T-helper 17 cell (primary cell): ENCODE data around the gene SERPINB2. TPM values are rescaled to one million over a fixed set of nuclear protein-coding genes. Genes with fewer than 3 reads are reported as not detected.

Experiments
- ATAC-seq: fragments of 150-1000 bp; cut with Tn5 transposase; 2 replicates; pipeline ENCODE4 v1.10.0; 2021; ENCODE audit warnings: mild to moderate bottlenecking, moderate library complexity
- DNase-seq, 3 donors: peaks; one replicate each; pipeline versions ENCODE4 v3.0.0 to v3.0.0-alpha.2; 2020 to 2021
- H3K9me3 ChIP-seq: one replicate; pipeline ENCODE4 v1.7.0; 2013; ENCODE audit warnings: low read length, mild to moderate bottlenecking; ENCODE audit not compliant: control insufficient read depth, poor library complexity, severe bottlenecking
- H3K27ac Mint-ChIP-seq: one replicate; pipeline ENCODE4 v1.8.0; 2022; ENCODE audit warnings: mild to moderate bottlenecking, moderate library complexity, mixed read lengths
- H3K27me3 Mint-ChIP-seq: one replicate; pipeline ENCODE4 v1.8.0; 2022; ENCODE audit warnings: mixed read lengths
- H3K36me3 Mint-ChIP-seq: one replicate; pipeline ENCODE4 v1.8.0; 2022; ENCODE audit warnings: low read depth, mixed read lengths
- H3K4me1 Mint-ChIP-seq: one replicate; pipeline ENCODE4 v1.8.0; 2022; ENCODE audit warnings: mild to moderate bottlenecking, mixed read lengths
- H3K4me3 Mint-ChIP-seq: one replicate; pipeline ENCODE4 v1.8.0; 2022; ENCODE audit warnings: mild to moderate bottlenecking, moderate library complexity, mixed read lengths
- total RNA-seq, 4 donors: library from RNA in 2 of 4; stranded (reverse) in 2 of 4; gene quantifications; one replicate each; pipeline ENCODE4 v1.2.3 and lab custom pipeline; 2022 to 2026

SERPINB2 gene
- total RNA-seq, 2 donors from 2014 or later = 0.45 to 0.99 TPM

DNA sequence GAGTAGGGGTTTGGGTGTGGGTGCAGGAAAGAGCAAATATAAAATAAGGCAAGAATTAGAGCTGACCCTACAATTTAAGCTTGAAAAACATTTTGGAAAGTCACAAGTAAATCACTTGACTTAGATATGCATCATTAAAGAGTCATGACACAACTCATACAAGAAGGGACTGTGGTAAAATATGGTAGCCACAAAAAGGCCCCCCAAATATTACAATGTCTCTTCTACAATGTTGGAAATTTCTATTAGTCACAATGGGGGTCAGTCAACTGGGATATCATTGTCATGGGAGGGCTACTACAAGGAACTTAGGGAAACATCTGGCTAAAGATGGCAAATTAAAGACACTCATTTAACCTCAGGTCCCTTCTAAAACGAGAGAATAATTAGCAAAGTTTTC lies 15.7 kb upstream of the SERPINB2 start:
- H3K4me1 Mint-ChIP-seq = no peaks in the 10 kb centered on the region
- no peaks in the 10 kb centered on the region for H3K36me3 Mint-ChIP-seq
- ATAC-seq (no peak), DNase-seq (no peak)
- H3K9me3 ChIP-seq = no peaks in the 10 kb centered on the region
- no peak overlapping the region for H3K4me3 Mint-ChIP-seq
- no peak overlapping the region for H3K27ac Mint-ChIP-seq
- peaks cover 4% of the 10 kb centered on the region for H3K27me3 Mint-ChIP-seq

DNA sequence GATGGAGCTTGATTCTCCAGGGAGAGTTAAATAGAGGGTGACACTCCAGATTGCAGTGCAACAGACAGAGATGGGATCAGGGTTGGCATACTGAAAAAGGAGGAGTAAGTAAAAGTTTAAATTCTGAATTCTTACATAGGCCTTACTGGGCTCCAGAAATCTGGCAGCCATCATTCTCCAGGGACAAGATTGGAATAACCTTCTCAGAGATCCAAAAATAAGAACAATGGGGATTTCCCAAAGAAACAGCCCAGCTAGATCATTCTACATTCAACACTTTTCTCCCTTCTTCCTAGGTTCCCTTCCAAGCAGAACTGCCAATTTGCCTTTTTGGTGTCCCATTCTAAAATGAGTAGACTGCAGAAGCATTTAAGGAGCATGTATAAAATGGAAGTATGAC lies 14.9 kb upstream of the SERPINB2 start:
- H3K4me1 Mint-ChIP-seq = no peaks in the 10 kb centered on the region
- H3K27me3 Mint-ChIP-seq = peaks cover 4% of the 10 kb centered on the region
- H3K27ac Mint-ChIP-seq = no peak overlapping the region
- H3K36me3 Mint-ChIP-seq = no peaks in the 10 kb centered on the region
- H3K9me3 ChIP-seq = no peaks in the 10 kb centered on the region
- no peak for ATAC-seq
- no peak overlapping the region for H3K4me3 Mint-ChIP-seq
- DNase-seq = no peak

DNA sequence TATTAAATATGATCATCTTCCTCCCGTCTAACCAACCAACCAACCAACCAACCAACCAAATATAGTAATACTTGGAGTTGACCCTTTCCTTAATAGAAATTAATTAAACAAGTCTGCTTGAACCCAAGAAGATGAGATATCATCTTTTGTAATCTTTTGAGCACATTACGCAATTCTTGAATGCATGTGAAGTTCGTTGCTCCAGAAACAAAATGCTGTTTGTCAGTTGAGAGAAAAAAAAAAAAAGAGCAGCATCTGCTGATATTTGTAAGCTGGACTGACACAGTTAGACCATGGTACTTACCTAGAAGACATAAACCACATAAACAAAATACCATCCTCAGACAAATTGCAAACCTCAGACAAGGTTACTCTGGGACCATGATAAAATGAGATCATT lies 9.2 kb upstream of the SERPINB2 start:
- no peaks in the 10 kb centered on the region for H3K9me3 ChIP-seq
- no peaks in the 10 kb centered on the region for H3K4me1 Mint-ChIP-seq
- no peak overlapping the region for H3K27ac Mint-ChIP-seq
- DNase-seq (no peak), ATAC-seq (no peak)
- H3K36me3 Mint-ChIP-seq = no peaks in the 10 kb centered on the region
- no peak overlapping the region for H3K4me3 Mint-ChIP-seq
- peaks cover 15% of the 10 kb centered on the region for H3K27me3 Mint-ChIP-seq

DNA sequence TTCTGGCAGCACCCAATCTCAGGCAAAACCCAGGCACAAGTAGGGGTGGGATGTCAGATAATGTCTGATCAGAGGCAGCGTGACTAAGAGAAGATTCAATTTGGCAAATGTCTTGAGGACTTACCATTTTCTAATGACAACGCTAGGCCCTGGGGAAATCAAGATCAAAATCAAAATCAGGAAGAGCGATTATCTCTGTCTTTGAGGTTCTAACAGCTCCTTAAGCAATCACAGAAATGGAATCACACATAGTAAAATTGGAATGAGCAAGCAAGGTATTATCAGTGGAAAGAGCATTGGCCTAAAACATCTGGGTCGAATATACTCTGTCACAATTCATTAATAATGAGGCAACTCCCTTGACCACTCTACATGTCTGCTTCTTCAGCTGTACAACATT lies 8.6 kb upstream of the SERPINB2 start:
- Mint-ChIP-seq H3K4me1 (no peaks in the 10 kb centered on the region), H3K27me3 (peaks cover 15% of the 10 kb centered on the region), H3K36me3 (no peaks in the 10 kb centered on the region), H3K27ac (no peak overlapping the region), H3K4me3 (no peak overlapping the region)
- ATAC-seq = no peak
- DNase-seq = no peak
- no peaks in the 10 kb centered on the region for H3K9me3 ChIP-seq

DNA sequence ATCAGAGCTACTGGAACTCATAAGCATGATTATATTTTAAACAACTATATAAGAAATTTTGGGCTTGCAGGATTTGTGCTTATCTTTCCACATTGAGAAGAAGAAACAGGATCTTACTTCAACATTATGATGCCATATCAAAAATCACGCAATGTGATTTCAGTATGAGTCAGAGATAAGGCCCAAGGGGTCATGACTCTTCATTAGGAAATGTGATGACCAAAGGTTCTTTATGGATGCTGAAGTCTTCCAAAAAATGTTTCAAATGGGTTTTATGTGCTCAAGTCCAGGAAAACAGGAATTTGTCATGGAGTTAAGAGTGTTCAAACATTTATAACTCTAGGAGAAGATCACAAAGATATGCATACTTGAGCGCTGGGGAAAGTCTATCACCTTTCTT lies 7.8 kb upstream of the SERPINB2 start:
- no peaks in the 10 kb centered on the region for H3K9me3 ChIP-seq
- DNase-seq (no peak), ATAC-seq (no peak)
- H3K27ac Mint-ChIP-seq = no peak overlapping the region
- no peaks in the 10 kb centered on the region for H3K36me3 Mint-ChIP-seq
- H3K4me3 Mint-ChIP-seq = no peak overlapping the region
- peaks cover 21% of the 10 kb centered on the region for H3K27me3 Mint-ChIP-seq
- no peaks in the 10 kb centered on the region for H3K4me1 Mint-ChIP-seq

DNA sequence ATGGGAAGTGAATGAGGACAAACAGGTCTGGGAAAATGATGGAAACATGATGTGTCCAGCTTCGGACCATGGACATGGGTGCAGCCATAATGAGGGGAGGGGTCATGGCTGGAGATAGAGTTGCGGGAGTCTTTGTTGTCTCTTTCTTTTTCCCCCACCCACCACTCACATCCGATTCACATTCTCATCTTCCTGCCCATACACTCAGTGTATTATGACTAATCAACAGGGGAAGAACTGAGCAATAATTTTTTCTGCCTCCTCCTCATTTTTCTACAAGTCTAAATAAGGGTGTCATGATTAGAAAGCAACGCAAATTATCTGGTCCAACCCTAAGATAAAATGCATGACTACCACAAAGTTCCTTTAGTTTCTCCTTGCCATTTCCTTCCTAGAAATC lies 5.7 kb upstream of the SERPINB2 start:
- Mint-ChIP-seq H3K4me3 (no peak overlapping the region), H3K27ac (no peak overlapping the region), H3K4me1 (no peaks in the 10 kb centered on the region), H3K36me3 (no peaks in the 10 kb centered on the region), H3K27me3 (peaks cover 33% of the 10 kb centered on the region)
- H3K9me3 ChIP-seq = no peaks in the 10 kb centered on the region
- DNase-seq (no peak), ATAC-seq (no peak)

DNA sequence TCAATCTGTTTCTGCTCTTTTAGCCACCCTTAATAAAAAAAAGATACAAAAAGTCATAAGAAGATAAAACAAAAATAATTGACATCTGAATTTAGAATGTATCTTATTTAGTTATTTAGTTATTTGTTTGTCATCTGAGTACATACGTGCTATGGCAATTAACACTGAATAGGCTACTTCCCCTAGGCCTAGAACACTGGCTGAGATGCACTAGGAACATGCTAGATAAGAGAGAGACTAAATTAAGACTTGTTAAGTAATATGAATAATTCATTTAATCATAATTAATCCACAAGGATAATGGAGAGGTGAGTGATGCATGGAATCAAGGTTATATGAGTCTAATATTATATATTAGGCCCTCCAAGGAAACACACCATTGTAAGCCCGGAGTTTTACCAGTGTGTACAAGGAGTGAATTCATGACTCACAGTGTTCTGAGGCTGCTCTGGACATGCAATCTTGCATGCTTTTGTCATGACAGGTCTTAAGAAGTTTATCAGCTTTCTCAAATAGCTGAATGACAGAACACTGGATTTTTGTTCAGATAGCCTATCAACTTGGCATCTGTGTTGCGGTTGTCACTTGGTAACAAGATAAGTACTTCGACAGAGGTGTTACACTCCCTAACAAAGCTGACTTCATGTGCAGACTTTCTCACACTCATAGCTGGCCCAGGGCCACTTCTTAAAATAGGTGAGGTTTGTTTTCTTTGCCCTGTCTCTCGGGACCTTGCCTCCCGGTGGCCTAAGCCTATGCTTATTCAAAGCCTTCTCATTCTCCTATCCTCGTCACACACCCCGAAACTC lies 5.0 kb upstream of the SERPINB2 start:
- Mint-ChIP-seq H3K36me3 (no peaks in the 10 kb centered on the region), H3K4me3 (no peak overlapping the region), H3K27me3 (peaks cover 33% of the 10 kb centered on the region), H3K4me1 (no peaks in the 10 kb centered on the region), H3K27ac (no peak overlapping the region)
- ATAC-seq (no peak), DNase-seq (no peak)
- no peaks in the 10 kb centered on the region for H3K9me3 ChIP-seq

DNA sequence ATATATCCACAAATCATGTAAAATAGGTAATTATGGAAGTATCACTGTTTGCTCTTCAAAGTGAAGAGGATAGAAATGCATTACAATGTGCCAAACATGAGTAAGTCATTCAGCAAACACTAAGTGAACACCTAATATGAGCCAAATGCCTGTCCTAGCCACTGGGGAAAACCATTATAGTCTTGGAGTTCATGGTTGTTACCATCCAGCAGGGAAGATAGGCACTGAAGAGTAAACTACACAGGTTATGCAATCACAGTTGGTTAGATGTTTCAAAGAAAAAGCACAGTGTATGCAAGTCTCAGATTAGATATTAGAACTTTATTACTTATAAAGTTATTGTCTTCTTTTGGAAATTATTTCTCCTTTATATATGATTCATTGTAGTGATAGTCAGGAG lies 3.9 kb upstream of the SERPINB2 start:
- Mint-ChIP-seq H3K4me1 (no peaks in the 10 kb centered on the region), H3K27ac (no peak overlapping the region), H3K4me3 (no peak overlapping the region), H3K36me3 (no peaks in the 10 kb centered on the region), H3K27me3 (peaks cover 29% of the 10 kb centered on the region)
- no peaks in the 10 kb centered on the region for H3K9me3 ChIP-seq
- no peak for DNase-seq
- no peak for ATAC-seq

DNA sequence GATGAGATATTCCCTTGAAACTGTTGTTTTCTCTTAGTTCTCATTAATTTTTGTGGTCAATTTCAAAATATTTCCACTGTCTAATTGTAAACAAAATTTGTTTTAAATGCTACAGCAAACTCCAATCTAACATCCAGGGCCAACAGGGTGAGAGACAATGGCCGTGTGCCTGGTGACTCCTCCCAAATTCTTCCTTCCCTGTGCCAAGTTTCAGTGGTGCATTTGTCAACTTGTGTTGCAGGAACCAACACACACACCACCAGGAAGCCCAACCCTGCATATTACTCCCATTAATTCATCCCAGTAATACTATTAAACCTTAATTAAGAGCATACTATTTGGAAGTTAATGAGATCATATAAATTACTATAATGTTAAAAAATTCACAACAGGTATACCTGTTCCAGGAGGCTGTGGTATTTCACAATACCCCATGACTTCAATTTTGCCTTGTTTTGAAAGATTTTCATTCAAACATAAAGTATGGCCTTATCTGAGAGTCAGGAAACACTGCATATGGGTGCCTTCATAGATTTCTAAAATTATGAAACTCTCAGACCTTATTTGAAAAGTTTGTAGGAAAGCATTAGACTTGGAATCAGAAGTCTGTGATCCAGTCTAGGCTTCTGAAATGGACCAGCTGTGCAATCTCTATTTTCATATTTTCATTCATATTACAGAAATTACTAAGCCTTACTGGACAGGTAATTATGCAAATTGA lies 1.1 kb downstream of the SERPINB2 start:
- Mint-ChIP-seq H3K27ac (no peak overlapping the region), H3K27me3 (peaks cover 34% of the 10 kb centered on the region), H3K4me1 (no peaks in the 10 kb centered on the region), H3K36me3 (no peaks in the 10 kb centered on the region), H3K4me3 (no peak overlapping the region)
- DNase-seq (no peak), ATAC-seq (no peak)
- no peaks in the 10 kb centered on the region for H3K9me3 ChIP-seq

DNA sequence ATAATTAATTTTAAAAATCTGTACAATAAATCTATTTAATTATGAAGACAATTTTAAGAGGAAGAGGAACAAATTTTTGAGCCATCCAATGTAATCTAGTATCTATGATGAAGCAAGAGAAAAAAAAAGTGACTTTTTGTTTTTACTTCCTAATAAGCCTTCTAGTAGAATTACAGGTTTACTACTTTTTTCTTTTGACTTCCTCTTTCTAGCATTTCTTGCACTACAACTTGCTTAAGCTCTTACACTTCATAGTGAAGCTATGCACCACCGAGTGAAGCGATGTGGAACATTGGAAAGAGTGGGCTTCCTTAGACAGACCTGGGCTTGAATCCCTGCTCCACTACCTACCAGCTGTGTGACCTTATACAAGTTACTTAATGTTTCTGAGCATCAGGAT lies 2.1 kb downstream of the SERPINB2 start:
- no peak for ATAC-seq
- Mint-ChIP-seq H3K4me3 (no peak overlapping the region), H3K27me3 (peaks cover 36% of the 10 kb centered on the region)

DNA sequence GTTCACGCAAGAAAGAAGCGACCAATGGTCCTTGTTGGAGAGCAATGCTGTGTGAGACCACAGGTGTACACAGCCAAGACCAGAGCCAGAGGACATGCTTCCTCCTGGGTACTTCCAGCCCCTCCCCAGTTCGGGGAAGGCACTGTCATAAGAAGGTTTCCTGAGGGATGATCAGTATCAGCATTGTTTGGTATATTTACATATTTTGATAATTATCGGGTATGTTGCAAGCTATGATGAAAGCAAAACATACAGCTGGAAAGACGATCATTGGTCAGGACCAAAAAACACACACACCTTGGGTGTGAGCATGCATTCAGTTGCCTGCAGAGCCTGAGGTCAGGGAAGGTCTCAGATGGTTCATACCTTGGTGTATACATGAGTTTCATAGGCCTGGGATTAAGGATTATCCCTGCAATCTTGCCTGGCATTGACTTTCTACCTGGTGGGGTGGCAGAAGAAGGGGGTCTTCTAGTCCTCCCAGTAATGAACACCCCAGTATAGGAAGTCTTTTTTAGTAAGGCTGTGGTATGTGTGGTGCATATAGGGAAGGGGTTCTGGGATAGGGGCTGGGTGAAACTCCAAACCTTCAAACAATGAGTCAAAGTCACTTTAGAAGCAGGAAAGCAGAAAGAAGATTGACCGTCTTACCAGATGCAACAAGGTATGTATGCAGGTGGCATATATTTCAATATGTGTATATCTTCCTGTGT lies 2.9 kb downstream of the SERPINB2 start:
- H3K27me3 Mint-ChIP-seq = peaks cover 41% of the 10 kb centered on the region
- H3K36me3 Mint-ChIP-seq = no peaks in the 10 kb centered on the region
- DNase-seq (no peak), ATAC-seq (no peak)
- no peak overlapping the region for H3K27ac Mint-ChIP-seq
- no peaks in the 10 kb centered on the region for H3K9me3 ChIP-seq
- no peaks in the 10 kb centered on the region for H3K4me1 Mint-ChIP-seq
- no peak overlapping the region for H3K4me3 Mint-ChIP-seq

More for the DNA sequence above, 2.1 kb downstream of the SERPINB2 start:
- DNase-seq = no peak
- Mint-ChIP-seq H3K36me3 (no peaks in the 10 kb centered on the region), H3K27ac (no peak overlapping the region), H3K4me1 (no peaks in the 10 kb centered on the region)
- H3K9me3 ChIP-seq = no peaks in the 10 kb centered on the region

DNA sequence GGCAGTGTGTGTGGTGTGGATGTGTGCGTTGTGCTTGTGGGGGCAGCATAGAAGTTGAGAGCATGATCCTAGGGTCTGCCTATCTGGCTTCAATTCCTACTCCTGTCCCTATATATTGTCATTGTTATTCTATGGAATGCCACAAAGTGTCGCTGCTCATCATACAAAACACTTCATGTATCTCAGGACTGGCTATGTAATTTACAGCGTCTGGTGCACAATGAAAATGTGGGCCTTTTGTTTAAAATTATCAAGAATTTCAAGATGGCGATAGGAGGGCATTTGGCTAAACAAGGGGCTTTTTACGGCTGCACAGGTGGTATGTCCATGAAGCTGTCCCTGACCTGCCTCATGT lies 3.4 kb downstream of the SERPINB2 start:
- Mint-ChIP-seq H3K4me3 (no peak overlapping the region), H3K4me1 (no peaks in the 10 kb centered on the region), H3K36me3 (no peaks in the 10 kb centered on the region), H3K27ac (no peak overlapping the region), H3K27me3 (peaks cover 38% of the 10 kb centered on the region)
- ATAC-seq = no peak
- H3K9me3 ChIP-seq = no peaks in the 10 kb centered on the region
- no peak for DNase-seq

DNA sequence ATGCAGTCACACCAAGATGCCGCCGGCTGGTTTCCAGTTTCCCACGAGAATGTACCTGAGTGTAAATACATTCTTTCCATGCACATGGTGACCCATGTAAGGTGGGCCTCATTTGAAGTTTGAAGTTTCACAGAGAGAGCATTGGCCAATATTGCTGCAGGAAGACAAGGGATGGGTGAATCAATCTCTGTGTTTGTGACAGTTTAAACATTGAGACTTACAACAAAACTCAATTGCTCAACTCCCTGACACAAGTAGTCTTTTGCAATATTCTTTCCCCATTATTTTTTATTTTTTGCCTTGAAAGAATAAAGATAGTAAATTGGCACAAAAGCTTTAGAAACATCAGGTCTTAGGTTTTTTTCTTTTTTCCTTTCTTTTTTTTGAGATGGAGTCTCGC lies 5.1 kb downstream of the SERPINB2 start:
- Mint-ChIP-seq H3K4me1 (no peaks in the 10 kb centered on the region), H3K27ac (no peak overlapping the region), H3K36me3 (no peaks in the 10 kb centered on the region), H3K4me3 (no peak overlapping the region), H3K27me3 (peaks cover 39% of the 10 kb centered on the region)
- H3K9me3 ChIP-seq = no peaks in the 10 kb centered on the region
- ATAC-seq (no peak), DNase-seq (no peak)
